Calu3 (cell line): ENCODE measurements around the gene TTC21A. TPM values are rescaled to one million over a fixed set of nuclear protein-coding genes. Genes with fewer than 3 reads are reported as not detected.

Source experiments
- BruUV-seq: library from RNA; stranded (reverse); fragments of 400-500 nt; replicated peaks from 2 replicates; lab custom pipeline; 2021; lab: Mats Ljungman, UMichigan
- CTCF ChIA-PET: fragments of 300-600 bp; sonication (Branson Sonifier 250); formaldehyde crosslinking; loops from one replicate; lab custom pipeline; 2022; ENCODE audit warnings: antibody characterized with exemption; lab: Charles Lee
- DNase-seq: peaks from one replicate; pipeline ENCODE4 v3.0.0; 2022
- H3K27ac Mint-ChIP-seq: one replicate; pipeline ENCODE4 v1.8.0; 2022; ENCODE audit warnings: mixed read lengths; ENCODE audit not compliant: unreplicated experiment
- H3K27me3 Mint-ChIP-seq: one replicate; pipeline ENCODE4 v1.8.0; 2022; ENCODE audit warnings: mixed read lengths; ENCODE audit not compliant: unreplicated experiment
- H3K36me3 Mint-ChIP-seq: one replicate; pipeline ENCODE4 v1.8.0; 2022; ENCODE audit warnings: mild to moderate bottlenecking, moderate library complexity, mixed read lengths; ENCODE audit not compliant: insufficient read depth, unreplicated experiment
- H3K4me1 Mint-ChIP-seq: one replicate; pipeline ENCODE4 v1.8.0; 2022; ENCODE audit warnings: mild to moderate bottlenecking, low read depth, mixed read lengths; ENCODE audit not compliant: unreplicated experiment
- H3K4me3 Mint-ChIP-seq: one replicate; pipeline ENCODE4 v1.8.0; 2022; ENCODE audit warnings: mild to moderate bottlenecking, low read depth, moderate library complexity, mixed read lengths; ENCODE audit not compliant: unreplicated experiment
- H3K9me3 Mint-ChIP-seq: one replicate; pipeline ENCODE4 v1.8.0; 2022; ENCODE audit warnings: low read depth, mixed read lengths; ENCODE audit not compliant: unreplicated experiment
- intact Hi-C: fragments of 100-400 bp; cut with micrococcal nuclease; formaldehyde crosslinking; loops from one replicate; pipeline ENCODE4 v1.10.0; 2022; ENCODE audit not compliant: unreplicated experiment
- total RNA-seq: library from RNA; stranded (reverse); gene quantifications from 2 replicates; pipeline ENCODE4 v1.2.3, GENCODE V29; 2022
- TF ChIP-seq, protein P1 (sequence below): fragments of 200-600 bp; IDR thresholded peaks from one replicate; pipeline ENCODE4 v1.8.0; 2022; ENCODE audit warnings: antibody characterized with exemption; ENCODE audit not compliant: unreplicated experiment

TTC21A gene
- total RNA-seq, 1 experiment from 2014 or later: 8.1 TPM

DNA sequence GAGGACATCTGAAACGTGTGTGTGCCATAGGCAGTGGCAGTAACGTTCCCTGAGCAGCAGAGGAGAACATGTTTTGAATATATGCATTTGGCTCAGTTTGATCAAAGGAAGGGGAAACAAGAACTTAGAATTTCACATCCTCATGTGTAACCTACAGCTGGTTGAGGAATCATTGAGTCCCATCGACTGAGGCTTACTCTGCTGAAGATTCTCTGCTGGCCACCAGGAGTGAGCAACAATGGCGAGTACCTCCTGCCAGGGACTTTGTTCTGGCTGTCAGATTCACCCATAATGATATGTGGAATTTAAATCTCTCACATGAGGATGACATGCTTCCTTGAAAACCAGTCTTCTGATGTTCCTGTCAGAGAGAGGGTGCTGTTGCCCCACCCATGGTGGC lies 21.3 kb upstream of the TTC21A start:
- Mint-ChIP-seq H3K4me3 (no peak overlapping the region), H3K36me3 (peaks cover 4% of the 10 kb centered on the region), H3K4me1 (no peaks in the 10 kb centered on the region), H3K9me3 (no peaks in the 10 kb centered on the region), H3K27me3 (no peaks in the 10 kb centered on the region), H3K27ac (no peak overlapping the region)
- intact Hi-C loops: no loop called here
- CTCF ChIA-PET: no interaction called here
- no peak for DNase-seq
- BruUV-seq: no TSS peak
- TF ChIP-seq, protein P1, sequence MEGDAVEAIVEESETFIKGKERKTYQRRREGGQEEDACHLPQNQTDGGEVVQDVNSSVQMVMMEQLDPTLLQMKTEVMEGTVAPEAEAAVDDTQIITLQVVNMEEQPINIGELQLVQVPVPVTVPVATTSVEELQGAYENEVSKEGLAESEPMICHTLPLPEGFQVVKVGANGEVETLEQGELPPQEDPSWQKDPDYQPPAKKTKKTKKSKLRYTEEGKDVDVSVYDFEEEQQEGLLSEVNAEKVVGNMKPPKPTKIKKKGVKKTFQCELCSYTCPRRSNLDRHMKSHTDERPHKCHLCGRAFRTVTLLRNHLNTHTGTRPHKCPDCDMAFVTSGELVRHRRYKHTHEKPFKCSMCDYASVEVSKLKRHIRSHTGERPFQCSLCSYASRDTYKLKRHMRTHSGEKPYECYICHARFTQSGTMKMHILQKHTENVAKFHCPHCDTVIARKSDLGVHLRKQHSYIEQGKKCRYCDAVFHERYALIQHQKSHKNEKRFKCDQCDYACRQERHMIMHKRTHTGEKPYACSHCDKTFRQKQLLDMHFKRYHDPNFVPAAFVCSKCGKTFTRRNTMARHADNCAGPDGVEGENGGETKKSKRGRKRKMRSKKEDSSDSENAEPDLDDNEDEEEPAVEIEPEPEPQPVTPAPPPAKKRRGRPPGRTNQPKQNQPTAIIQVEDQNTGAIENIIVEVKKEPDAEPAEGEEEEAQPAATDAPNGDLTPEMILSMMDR: no peak

DNA sequence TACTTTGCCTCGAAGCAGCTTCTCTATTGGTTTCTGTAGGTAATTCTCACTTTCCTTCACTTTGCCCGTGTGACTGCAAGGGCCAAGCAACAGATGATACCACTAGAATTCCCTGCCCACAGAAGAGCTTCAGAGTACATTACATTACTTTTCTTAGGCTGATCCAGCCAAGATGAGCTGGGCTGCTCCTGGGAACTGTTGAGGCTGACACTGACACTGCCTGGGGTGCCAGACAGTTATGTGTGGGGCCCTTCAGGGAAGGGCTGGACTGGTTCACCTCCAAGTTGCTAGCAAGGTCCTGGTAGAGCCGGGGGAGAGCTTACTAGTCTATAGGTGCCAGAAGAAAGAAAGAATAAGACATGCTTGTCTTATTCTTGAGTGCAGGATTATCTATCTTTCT lies 19.0 kb upstream of the TTC21A start:
- H3K27me3 Mint-ChIP-seq: no peaks in the 10 kb centered on the region
- H3K4me1 Mint-ChIP-seq: no peaks in the 10 kb centered on the region
- H3K4me3 Mint-ChIP-seq: no peak overlapping the region
- CTCF ChIA-PET: no interaction called here
- no peak overlapping the region for H3K27ac Mint-ChIP-seq
- H3K9me3 Mint-ChIP-seq: no peaks in the 10 kb centered on the region
- DNase-seq: no peak
- intact Hi-C loops: no loop called here
- TF ChIP-seq, protein P1: no peak
- no TSS peak for BruUV-seq
- peaks cover 1% of the 10 kb centered on the region for H3K36me3 Mint-ChIP-seq

DNA sequence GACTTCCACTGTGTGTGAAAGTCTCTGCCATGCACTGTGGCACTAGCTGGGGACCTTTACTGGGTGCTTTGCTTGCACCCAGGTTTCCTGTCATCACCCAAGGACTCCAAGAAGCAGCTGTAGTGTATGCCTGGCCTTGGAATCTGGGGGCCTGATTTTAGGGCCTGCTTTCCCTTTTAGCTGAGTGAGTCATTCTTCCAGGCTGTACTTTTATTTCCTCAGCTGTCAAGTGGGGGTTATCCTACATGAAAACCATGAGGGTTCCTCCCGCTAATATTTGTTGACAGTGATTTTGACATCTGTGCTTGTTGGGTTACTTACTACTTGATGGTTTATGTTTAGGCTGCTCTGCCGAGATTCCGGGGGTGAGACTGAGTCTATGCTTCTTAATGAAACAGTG lies 18.6 kb upstream of the TTC21A start:
- no peak for DNase-seq
- Mint-ChIP-seq H3K27me3 (no peaks in the 10 kb centered on the region), H3K36me3 (no peaks in the 10 kb centered on the region), H3K4me1 (no peaks in the 10 kb centered on the region), H3K4me3 (no peak overlapping the region), H3K9me3 (no peaks in the 10 kb centered on the region), H3K27ac (no peak overlapping the region)
- intact Hi-C loops: no loop called here
- TF ChIP-seq, protein P1: no peak
- CTCF ChIA-PET: no interaction called here
- no TSS peak for BruUV-seq

DNA sequence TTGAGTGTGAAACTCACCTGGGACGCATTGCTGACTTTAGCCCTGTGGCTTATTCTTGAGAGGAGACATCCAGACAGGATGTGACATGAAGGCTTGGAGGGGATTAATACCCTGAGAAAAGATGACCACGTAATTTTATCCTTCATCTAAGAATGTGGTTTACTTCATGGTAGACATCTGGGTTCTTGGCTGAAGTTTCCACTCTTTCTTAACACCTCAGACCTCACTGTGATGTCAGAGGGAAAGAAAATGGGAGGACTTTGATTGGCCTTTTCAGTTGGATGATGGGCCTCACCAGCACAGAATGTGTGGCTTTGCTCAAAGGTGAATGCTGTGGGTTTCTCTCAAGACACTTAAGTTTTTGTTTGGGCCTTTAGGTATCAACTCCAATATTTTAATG lies 16.6 kb upstream of the TTC21A start:
- Mint-ChIP-seq H3K27me3 (no peaks in the 10 kb centered on the region), H3K4me3 (no peak overlapping the region), H3K9me3 (no peaks in the 10 kb centered on the region), H3K36me3 (no peaks in the 10 kb centered on the region), H3K27ac (no peak overlapping the region), H3K4me1 (no peaks in the 10 kb centered on the region)
- no TSS peak for BruUV-seq
- TF ChIP-seq, protein P1: no peak
- CTCF ChIA-PET: no interaction called here
- intact Hi-C loops: no loop called here
- DNase-seq: no peak
